Left ventricle myocardium inferior (tissue), 1 donor: ENCODE measurements around the gene NRG2. TPM values are rescaled to one million over a fixed set of nuclear protein-coding genes. Genes with fewer than 3 reads are reported as not detected.

Source experiments
- DNase-seq: peaks from one replicate; pipeline ENCODE4 v3.0.0-alpha.2; 2020
- H3K27ac ChIP-seq: fragments of 200-600 bp; replicated peaks from 2 replicates; pipeline ENCODE4 v1.8.0; 2021
- H3K27me3 ChIP-seq: fragments of 200-600 bp; 2 replicates; pipeline ENCODE4 v1.8.0; 2021; ENCODE audit warnings: low read depth
- H3K36me3 ChIP-seq: fragments of 200-600 bp; 2 replicates; pipeline ENCODE4 v1.8.0; 2021
- H3K4me1 ChIP-seq: fragments of 200-600 bp; 2 replicates; pipeline ENCODE4 v1.8.0; 2021
- H3K4me3 ChIP-seq: fragments of 200-600 bp; 2 replicates; pipeline ENCODE4 v1.8.0; 2021; ENCODE audit warnings: mild to moderate bottlenecking, moderate library complexity
- H3K9me3 ChIP-seq: fragments of 200-600 bp; replicated peaks from 2 replicates; pipeline ENCODE4 v1.8.0; 2021
- CTCF ChIP-seq: fragments of 200-600 bp; IDR thresholded peaks from 2 replicates; pipeline ENCODE4 v1.8.0; 2021; ENCODE audit warnings: antibody characterized with exemption, mild to moderate bottlenecking, borderline replicate concordance
- intact Hi-C: fragments of 100-400 bp; cut with micrococcal nuclease; formaldehyde crosslinking; loops from one replicate; pipeline ENCODE4 v1.11.0; 2022
- total RNA-seq: library from RNA; stranded (reverse); fragmentation: NEBNext Ultra II Directional; extraction: Animal tissue kit (Norgen Biotek cat#: 25700); gene quantifications from one replicate; pipeline ENCODE4 v1.2.1, GENCODE V29; 2021
- donor health status: DM: no; HTN: yes; CAD: no; lungs with severe emphysema.

Gene NRG2
- total RNA-seq, 1 donor from 2014 or later, result 3.1 TPM

GRCh38 chr5:139856714-139857113 is 186.4 kb downstream of the NRG2 start:
- DNase-seq, result no peak
- Histone ChIP-seq H3K27me3 (no peaks in the 10 kb centered on the region), H3K36me3 (no peaks in the 10 kb centered on the region), H3K4me1 (no peaks in the 10 kb centered on the region), H3K9me3 (no peaks in the 10 kb centered on the region), H3K27ac (no peak overlapping the region), H3K4me3 (no peak overlapping the region)
- intact Hi-C loops, result no loop called here
- no peak for TF ChIP-seq CTCF

- intact Hi-C loops, result no loop called here
- Histone ChIP-seq H3K36me3 (peaks cover 3% of the 10 kb centered on the region), H3K27me3 (no peaks in the 10 kb centered on the region), H3K4me1 (no peaks in the 10 kb centered on the region), H3K27ac (no peak overlapping the region), H3K4me3 (no peak overlapping the region), H3K9me3 (no peaks in the 10 kb centered on the region)
- TF ChIP-seq CTCF, result no peak
- DNase-seq, result no peak
Measured at GRCh38 chr5:139855946-139856540, 187.1 kb downstream of the NRG2 start.

GRCh38 chr5:139855451-139855850 is 187.6 kb downstream of the NRG2 start:
- Histone ChIP-seq H3K27me3 (no peaks in the 10 kb centered on the region), H3K36me3 (peaks cover 4% of the 10 kb centered on the region), H3K4me3 (no peak overlapping the region), H3K9me3 (no peaks in the 10 kb centered on the region), H3K27ac (no peak overlapping the region), H3K4me1 (no peaks in the 10 kb centered on the region)
- DNase-seq, result no peak
- TF ChIP-seq CTCF, result no peak
- intact Hi-C loops, result no loop called here

GRCh38 chr5:139854953-139855352 is 188.1 kb downstream of the NRG2 start:
- H3K9me3 ChIP-seq, result no peaks in the 10 kb centered on the region
- H3K4me3 ChIP-seq, result no peak overlapping the region
- no peaks in the 10 kb centered on the region for H3K4me1 ChIP-seq
- H3K27ac ChIP-seq, result no peak overlapping the region
- no peak for TF ChIP-seq CTCF
- H3K27me3 ChIP-seq, result no peaks in the 10 kb centered on the region
- peaks cover 4% of the 10 kb centered on the region for H3K36me3 ChIP-seq
- intact Hi-C loops, result no loop called here
- no peak for DNase-seq

- no peaks in the 10 kb centered on the region for H3K9me3 ChIP-seq
- no peak overlapping the region for H3K4me3 ChIP-seq
- no peaks in the 10 kb centered on the region for H3K27me3 ChIP-seq
- no peak for TF ChIP-seq CTCF
- no peak overlapping the region for H3K27ac ChIP-seq
- peaks cover 5% of the 10 kb centered on the region for H3K4me1 ChIP-seq
- DNase-seq, result no peak
- H3K36me3 ChIP-seq, result peaks cover 4% of the 10 kb centered on the region
- intact Hi-C loops, result no loop called here
Measured at GRCh38 chr5:139854029-139854605, 189.0 kb downstream of the NRG2 start.
